AG09319 (cell line): ENCODE data around the gene YY1.
"Not testable (repeated sequence)": the region's sequence is repeated elsewhere in the genome, so short reads cannot be mapped to it uniquely, and the experiment has no call there.

Source experiments
- DNase-seq: peaks from one replicate; pipeline ENCODE4 v3.0.0-alpha.2; 2010; ENCODE audit warnings: low read depth; ENCODE audit errors: extremely low read depth
- TF ChIP-seq, protein P1 (sequence below): IDR thresholded peaks from 2 replicates; pipeline ENCODE4 v1.5.1; 2011; ENCODE audit warnings: low read depth, mild to moderate bottlenecking, inconsistent platforms, low read length, moderate library complexity

The YY1 gene

GRCh38 chr14:100293497-100294212, 54.7 kb downstream of the YY1 start:
- TF ChIP-seq, protein P1, sequence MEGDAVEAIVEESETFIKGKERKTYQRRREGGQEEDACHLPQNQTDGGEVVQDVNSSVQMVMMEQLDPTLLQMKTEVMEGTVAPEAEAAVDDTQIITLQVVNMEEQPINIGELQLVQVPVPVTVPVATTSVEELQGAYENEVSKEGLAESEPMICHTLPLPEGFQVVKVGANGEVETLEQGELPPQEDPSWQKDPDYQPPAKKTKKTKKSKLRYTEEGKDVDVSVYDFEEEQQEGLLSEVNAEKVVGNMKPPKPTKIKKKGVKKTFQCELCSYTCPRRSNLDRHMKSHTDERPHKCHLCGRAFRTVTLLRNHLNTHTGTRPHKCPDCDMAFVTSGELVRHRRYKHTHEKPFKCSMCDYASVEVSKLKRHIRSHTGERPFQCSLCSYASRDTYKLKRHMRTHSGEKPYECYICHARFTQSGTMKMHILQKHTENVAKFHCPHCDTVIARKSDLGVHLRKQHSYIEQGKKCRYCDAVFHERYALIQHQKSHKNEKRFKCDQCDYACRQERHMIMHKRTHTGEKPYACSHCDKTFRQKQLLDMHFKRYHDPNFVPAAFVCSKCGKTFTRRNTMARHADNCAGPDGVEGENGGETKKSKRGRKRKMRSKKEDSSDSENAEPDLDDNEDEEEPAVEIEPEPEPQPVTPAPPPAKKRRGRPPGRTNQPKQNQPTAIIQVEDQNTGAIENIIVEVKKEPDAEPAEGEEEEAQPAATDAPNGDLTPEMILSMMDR: no peak
- no peak for DNase-seq

GRCh38 chr14:100294213-100294962, 55.4 kb downstream of the YY1 start:
- TF ChIP-seq, protein P1: no peak
- DNase-seq: no peak

GRCh38 chr14:100294963-100295330, 56.0 kb downstream of the YY1 start:
- TF ChIP-seq, protein P1: no peak
- no peak for DNase-seq

DNA sequence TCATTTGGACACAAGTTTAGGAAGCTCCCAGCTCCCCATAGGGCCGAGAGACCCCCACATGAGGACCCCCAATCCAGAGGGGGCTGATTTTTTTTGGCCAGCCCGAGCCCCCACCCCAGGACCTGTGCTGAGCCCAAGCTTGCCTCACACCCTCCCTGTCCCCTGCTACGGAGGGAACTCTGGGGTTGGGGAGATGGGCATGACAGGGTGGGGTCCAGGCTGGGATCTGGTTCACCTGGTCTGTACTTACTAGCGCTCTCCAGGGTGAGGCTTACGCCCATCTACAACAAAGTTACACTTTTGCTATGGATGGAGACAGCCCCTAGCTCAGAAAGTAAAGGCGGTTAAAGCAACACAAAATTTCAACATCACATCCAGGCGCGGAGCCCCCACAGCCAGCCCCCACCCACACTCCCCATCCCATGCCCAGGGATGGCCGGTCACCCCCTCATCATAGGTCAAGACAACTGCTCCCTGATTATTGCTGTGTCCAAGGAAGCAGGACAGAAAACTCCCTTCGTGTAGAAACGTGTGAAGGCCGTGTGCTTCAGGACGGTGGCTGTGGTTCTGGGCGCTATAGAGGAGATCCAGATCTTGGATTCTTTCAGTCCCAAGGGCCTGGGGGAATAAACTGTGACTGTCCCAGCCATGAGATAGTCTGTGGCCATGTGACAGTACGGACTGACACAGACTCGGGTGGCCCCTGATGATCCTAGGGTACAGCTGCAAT, 56.6 kb downstream of the YY1 start:
- DNase-seq: no peak
- TF ChIP-seq, protein P1: no peak

GRCh38 chr14:100296106-100296651, 57.2 kb downstream of the YY1 start:
- no peak for DNase-seq
- TF ChIP-seq, protein P1: no peak

DNA sequence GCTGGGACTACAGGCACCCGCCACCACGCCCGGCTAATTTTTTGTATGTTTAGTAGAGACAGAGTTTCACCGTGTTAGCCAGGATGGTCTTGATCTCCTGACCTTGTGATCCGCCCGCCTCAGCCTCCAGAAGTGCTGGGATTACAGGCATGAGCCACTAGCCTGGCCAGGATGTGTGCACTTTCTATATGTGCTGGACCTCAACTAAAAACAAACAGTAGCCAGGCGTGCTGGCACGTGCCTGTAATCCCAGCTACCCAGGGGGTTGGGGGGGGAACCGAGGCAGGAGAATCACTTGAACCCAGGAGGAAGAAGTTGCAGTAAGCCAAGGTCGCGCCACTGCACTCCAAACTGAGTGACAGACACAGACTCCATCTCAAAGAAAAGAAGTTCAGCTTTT, 57.8 kb downstream of the YY1 start:
- not testable (repeated sequence) for DNase-seq

DNA sequence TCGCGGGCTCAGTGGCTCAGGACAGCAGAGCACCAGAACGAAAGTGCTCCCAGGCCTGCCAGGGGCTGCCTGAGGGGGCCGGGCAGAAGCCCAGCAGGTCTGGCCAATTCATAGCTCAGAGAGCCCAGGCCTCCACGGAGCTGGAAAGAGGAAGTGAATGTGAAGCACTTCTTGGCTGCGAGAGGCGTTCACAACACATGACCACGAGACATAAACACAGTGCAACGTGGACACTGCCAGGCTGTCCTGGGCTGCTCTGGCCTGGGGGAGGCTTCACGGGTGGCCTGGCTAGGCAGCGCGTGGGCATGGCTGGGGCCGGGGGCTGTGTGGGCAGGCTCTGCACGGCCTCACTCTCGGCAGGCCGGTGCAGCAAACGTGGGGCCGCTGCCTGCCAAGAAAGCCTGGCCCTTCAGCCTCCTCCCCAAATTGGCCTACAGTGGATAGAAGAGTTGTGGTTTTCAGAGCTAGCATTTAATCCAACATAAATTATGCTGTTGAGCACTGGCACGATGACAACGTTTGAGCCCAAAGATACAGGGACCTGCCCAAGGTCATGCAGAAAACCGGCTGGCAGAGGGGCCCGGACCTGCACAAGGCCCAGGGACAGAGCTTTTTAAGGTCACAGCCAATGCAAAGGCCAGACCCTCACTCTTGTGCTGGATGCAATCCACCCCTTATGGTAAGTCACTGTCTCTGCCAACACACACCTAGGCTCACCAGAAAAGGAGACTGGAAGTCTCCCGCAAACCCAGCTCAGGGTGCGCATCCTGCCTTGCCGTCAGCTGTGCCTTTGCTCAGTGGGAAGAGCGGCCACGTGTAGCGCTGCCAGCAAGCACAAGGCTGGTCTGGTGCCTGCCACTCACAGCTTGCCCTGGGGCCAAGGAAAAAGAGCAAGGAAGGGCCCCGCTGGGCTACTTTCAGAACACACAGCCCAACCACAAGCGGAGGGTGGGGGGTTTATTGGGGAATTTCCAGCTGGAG, 58.7 kb downstream of the YY1 start:
- no peak for DNase-seq
- TF ChIP-seq, protein P1: no peak
